Adipocyte (in vitro differentiated cells): ENCODE data around the gene SORL1.

Source experiments
- DNase-seq: peaks from one replicate; pipeline ENCODE4 v3.0.0-alpha.2; 2015; ENCODE audit warnings: low read depth
- H3K27me3 ChIP-seq: replicated peaks from 2 replicates; pipeline ENCODE4 v1.7.0; 2013; ENCODE audit warnings: mild to moderate bottlenecking, low read length, moderate library complexity; ENCODE audit not compliant: control insufficient read depth, insufficient read depth
- H3K36me3 ChIP-seq: 2 replicates; pipeline ENCODE4 v1.7.0; 2013; ENCODE audit warnings: low read length, mild to moderate bottlenecking, moderate library complexity; ENCODE audit not compliant: control insufficient read depth, insufficient read depth, severe bottlenecking
- H3K4me1 ChIP-seq: 2 replicates; pipeline ENCODE4 v1.7.0; 2013; ENCODE audit warnings: mild to moderate bottlenecking, low read length, moderate library complexity; ENCODE audit not compliant: control insufficient read depth, insufficient read depth
- H3K4me3 ChIP-seq: 2 replicates; pipeline ENCODE4 v1.7.0; 2013; ENCODE audit warnings: mild to moderate bottlenecking, low read length, moderate library complexity
- H3K9ac ChIP-seq: 2 replicates; pipeline ENCODE4 v1.7.0; 2013; ENCODE audit warnings: mild to moderate bottlenecking, low read length, moderate library complexity
- H3K9me3 ChIP-seq: 2 replicates; pipeline ENCODE4 v1.7.0; 2013; ENCODE audit warnings: mild to moderate bottlenecking, low read length, moderate library complexity; ENCODE audit not compliant: control insufficient read depth

Gene SORL1

DNA sequence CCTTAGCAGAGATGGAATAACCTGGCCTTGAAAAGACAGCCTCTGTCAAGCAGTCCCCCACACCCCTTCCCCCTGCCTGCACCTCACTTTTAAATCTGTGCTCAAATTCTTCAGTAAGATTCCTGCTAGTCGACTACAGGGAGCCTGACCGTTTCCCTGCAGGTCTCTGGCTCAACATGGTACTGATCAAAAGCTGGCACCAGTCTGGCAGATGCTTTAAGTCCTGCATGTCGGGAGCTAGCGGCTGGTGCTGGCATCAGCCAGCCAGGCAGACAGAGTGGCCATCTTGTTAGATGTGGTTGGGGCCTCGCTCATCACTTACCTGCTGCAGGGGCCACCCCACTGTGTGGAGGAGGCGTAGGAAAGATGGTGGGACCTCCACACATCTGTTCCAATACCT, 205.0 kb downstream of the SORL1 start:
- Histone ChIP-seq H3K27me3 (no peaks in the 10 kb centered on the region), H3K9ac (peak overlapping the region; percentile 94), H3K4me1 (peaks cover 35% of the 10 kb centered on the region), H3K36me3 (no peaks in the 10 kb centered on the region), H3K4me3 (no peak overlapping the region), H3K9me3 (no peaks in the 10 kb centered on the region)
- no peak for DNase-seq

DNA sequence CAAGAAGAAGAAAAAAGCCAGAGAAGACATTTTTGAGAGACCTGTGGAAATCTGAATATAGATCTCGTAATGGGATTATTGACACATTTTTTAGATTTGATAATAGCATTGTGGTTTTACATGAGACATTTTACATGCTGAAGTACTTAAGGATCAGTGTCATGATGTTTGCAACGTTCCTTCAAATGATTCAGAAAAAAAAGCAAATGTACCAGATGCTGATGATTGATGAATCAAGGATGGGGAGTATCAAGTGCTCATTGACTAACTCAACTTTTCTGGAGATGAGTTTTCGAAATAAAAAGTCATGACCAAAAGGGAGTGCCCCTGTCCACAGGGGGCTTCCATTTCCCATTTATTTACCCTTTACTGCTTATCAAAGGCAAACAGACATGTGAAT, 207.7 kb downstream of the SORL1 start:
- Histone ChIP-seq H3K4me1 (peaks cover 36% of the 10 kb centered on the region), H3K4me3 (no peak overlapping the region), H3K27me3 (no peaks in the 10 kb centered on the region), H3K36me3 (no peaks in the 10 kb centered on the region), H3K9me3 (no peaks in the 10 kb centered on the region), H3K9ac (no peak overlapping the region)
- no peak for DNase-seq

DNA sequence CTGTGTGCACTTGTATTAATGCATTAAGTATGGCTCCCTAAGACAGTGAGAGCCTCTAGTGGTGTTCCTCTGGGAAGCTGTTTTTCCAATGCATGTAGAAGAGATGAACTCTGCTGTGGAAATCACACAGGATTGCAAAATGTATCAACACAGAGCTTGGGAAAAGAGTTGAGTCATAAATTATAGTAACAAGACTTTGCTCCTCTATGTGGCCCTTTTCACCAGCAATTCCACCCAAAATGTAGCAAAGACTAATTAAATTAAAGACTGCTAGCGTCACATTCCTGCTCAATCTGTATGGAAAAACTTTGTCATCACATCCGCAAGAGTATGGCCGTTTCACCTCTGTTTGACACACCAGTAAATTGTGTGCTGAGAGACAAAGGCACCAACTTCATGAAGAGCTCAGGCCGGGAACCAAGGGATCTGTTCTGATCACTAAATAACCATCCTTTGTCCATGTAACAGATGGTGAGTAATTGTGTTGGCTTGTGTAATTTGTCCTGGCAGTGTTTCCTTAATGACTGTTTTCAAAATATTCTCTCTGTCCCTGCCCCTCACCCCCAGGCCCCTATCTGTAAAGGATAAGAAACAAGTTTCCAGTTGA, 209.9 kb downstream of the SORL1 start:
- no peaks in the 10 kb centered on the region for H3K9me3 ChIP-seq
- peak overlapping the region; percentile 9 for H3K4me3 ChIP-seq
- peaks cover 17% of the 10 kb centered on the region for H3K4me1 ChIP-seq
- no peaks in the 10 kb centered on the region for H3K36me3 ChIP-seq
- no peaks in the 10 kb centered on the region for H3K27me3 ChIP-seq
- H3K9ac ChIP-seq, result peak overlapping the region; percentile 51
- peak; percentile 91 for DNase-seq

DNA sequence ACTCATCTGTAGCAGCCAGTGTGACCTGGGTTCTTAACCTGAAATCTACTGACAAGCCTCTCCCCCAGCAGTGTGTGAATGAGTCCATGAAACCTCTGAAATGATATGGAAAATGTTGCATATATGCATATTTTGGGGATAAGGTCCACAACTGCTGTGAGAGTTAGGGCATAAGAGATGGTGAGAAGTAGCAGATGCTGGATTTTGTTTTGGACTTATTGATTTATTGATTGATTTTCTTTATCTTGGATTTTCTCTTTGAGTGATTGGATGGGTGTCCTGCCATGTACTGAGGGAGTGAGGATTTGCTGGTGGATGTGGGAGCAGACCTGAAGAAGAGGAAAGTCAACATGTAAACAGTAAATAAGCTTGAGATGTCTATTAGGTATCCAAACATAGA, 212.0 kb downstream of the SORL1 start:
- no peak for DNase-seq
- Histone ChIP-seq H3K9me3 (no peaks in the 10 kb centered on the region), H3K36me3 (no peaks in the 10 kb centered on the region), H3K9ac (no peak overlapping the region), H3K4me3 (no peak overlapping the region), H3K4me1 (peaks cover 15% of the 10 kb centered on the region), H3K27me3 (no peaks in the 10 kb centered on the region)

DNA sequence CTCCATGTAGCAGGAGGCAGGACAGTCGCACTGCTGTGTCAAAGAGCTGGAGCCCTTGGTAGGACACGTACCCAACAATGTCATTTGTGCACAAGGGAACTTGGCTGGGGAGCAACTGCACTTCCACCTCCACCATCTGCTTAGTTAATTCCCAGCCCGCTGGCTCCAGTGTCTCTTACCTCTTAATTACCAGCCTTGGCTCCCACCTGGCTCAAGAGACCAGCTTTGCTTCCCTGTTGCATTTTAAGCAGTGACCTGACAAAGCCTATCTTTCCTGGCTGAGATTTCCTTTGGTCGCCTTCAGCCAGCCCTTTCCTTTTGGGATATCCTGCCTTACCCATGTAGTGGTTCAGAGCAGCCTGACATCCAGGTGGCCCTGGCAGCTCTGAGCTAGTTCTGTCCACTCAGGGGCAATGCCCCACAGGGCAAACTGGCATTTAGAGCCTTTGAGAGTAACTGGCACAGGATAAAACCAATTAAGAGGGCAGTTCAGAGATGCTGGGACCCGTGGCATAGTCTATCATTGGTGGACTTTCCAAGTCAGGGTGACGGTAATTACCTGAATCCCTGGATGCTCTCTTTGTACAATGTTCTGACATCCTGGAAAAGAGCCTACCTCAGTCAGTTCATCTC, 213.2 kb downstream of the SORL1 start:
- H3K4me1 ChIP-seq, result peaks cover 15% of the 10 kb centered on the region

DNA sequence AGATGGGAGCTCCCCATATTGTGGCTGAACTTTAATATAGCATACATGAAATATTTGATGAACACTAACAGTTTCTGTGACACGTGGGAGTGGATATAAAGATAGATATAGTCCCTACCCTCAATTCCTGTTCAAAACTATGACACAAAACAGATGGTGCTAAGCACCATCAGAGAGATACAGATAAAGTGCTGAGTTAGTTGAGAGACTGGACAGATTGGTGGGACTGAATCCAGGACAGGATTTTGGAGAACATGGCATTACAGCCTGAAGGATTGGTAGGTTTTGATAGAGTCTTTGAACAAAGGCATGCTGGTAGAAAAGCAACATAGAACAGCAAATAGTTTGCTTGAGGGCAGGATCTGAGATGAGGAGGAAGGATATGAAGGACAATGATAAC, 215.7 kb downstream of the SORL1 start:
- Histone ChIP-seq H3K9me3 (no peaks in the 10 kb centered on the region), H3K4me3 (no peak overlapping the region), H3K36me3 (no peaks in the 10 kb centered on the region), H3K4me1 (peaks cover 11% of the 10 kb centered on the region), H3K27me3 (no peaks in the 10 kb centered on the region), H3K9ac (no peak overlapping the region)
- DNase-seq, result no peak

More for the DNA sequence above, 213.2 kb downstream of the SORL1 start:
- no peak for DNase-seq
- no peaks in the 10 kb centered on the region for H3K36me3 ChIP-seq
- no peak overlapping the region for H3K4me3 ChIP-seq
- no peak overlapping the region for H3K9ac ChIP-seq
- no peaks in the 10 kb centered on the region for H3K27me3 ChIP-seq
- no peaks in the 10 kb centered on the region for H3K9me3 ChIP-seq

DNA sequence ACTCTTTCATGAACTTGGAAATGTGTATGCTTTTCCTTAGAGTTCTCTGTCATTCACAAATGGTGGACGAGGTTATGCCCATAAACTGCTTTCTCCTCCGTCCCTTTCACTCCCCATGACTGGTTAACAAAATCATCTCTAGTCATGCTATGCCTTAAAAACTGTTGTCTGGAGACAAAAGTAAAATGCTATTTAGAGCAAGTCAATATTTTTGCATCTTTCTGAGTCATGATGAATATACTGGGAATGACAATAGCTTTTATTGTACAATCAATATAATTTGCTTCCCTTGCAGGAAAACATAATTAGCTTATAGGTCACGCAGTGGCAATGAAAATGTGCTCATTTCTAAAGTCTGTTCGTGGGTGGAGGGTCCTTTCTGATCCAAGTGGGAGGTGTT, 217.3 kb downstream of the SORL1 start:
- Histone ChIP-seq H3K9me3 (no peaks in the 10 kb centered on the region), H3K36me3 (no peaks in the 10 kb centered on the region), H3K4me3 (no peak overlapping the region), H3K4me1 (peaks cover 18% of the 10 kb centered on the region), H3K27me3 (no peaks in the 10 kb centered on the region), H3K9ac (no peak overlapping the region)
- no peak for DNase-seq

DNA sequence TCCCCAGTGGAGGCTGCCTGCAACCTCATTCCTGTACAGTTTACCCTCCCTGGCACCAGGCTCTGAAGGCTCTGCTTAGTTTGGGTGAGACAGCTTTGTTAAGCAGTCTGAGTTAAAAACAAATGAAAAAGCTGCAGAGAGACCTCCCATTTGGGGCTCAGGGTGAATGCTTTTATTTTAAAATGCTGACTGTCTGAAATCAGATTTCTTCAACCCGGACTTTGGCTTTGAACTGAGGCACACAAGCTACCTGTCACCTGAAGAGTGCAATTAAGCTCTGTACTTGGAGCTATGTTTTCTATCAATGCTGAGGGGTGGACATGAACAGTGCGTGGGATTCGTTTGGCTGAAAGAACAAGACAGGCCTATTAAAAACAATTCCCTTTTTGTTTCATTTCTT, 218.2 kb downstream of the SORL1 start:
- DNase-seq, result no peak
- Histone ChIP-seq H3K9me3 (no peaks in the 10 kb centered on the region), H3K27me3 (no peaks in the 10 kb centered on the region), H3K4me3 (no peak overlapping the region), H3K9ac (no peak overlapping the region), H3K36me3 (no peaks in the 10 kb centered on the region), H3K4me1 (peaks cover 18% of the 10 kb centered on the region)

DNA sequence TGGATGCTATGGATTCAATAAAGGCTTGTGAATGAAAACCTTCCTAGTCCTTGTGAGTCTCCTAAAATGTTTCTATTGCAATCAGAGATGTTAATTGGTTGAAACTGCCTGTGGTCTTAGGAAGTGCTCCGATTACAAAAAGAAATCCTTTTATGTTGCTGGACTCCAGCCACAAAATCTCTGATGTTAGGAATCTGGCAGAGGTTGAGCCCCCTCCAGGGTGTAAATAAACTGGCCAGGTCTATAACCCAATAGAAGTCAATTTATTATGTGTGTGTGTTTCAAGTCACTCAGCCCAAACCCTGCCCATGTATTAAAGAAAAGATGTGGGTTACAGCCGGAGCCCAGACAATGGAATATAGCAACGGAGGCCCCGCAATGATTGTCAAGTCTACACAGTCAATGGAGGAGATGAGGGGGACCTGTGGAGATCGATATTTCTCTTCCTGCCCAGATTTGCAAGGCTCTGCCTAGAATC, 218.7 kb downstream of the SORL1 start:
- Histone ChIP-seq H3K9ac (no peak overlapping the region), H3K27me3 (no peaks in the 10 kb centered on the region), H3K4me3 (no peak overlapping the region), H3K36me3 (no peaks in the 10 kb centered on the region), H3K4me1 (peaks cover 18% of the 10 kb centered on the region), H3K9me3 (no peaks in the 10 kb centered on the region)
- peak; percentile 28 for DNase-seq

DNA sequence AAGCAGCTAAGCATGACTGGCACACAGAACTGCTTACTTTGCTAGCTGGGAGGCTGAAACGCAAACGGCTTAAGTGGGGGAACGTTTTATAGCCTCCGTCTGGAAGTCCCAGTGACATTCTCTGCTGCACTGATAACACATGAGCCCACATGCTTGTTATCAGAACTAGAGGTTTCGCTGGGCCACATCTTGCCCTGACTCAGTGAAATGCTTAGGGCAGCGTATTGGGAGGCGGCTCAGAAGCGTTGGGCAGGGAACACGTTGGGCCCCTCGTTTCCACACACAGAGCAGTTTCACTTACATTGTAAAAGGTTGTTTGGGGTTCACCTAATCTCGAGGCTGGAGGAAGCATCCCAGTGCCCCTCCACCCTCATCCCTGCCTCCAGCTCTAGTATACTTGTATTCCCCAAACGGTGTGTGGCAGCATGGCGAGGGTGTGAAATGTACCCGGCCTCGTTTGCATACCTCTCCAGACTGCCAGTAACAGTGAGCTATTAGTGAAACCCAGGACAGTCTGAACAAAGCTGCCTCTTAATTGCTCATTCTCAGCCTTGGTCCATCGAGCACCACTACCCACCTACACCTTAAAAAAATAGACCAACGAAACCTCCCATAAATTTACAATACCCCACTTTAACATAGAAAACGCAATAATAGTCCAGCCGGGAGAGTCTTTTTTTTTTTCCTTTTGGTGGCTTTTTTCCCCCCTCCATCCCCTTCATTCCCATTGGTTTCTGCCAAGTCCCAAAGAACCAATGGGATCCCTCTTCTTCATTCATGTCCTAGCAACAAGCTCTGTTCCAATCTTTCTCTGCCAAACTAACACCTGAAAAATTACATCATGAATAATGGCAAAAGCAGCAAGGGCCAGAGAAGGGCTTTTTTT, 219.4 kb downstream of the SORL1 start:
- DNase-seq, result no peak
- Histone ChIP-seq H3K9me3 (no peaks in the 10 kb centered on the region), H3K4me1 (peaks cover 18% of the 10 kb centered on the region), H3K27me3 (no peaks in the 10 kb centered on the region), H3K9ac (no peak overlapping the region), H3K4me3 (no peak overlapping the region), H3K36me3 (no peaks in the 10 kb centered on the region)
